PFSK-1 (cell line): ENCODE data around the gene RRAGD.

Experiments used
- FOXP2 ChIP-seq: optimal IDR thresholded peaks from 2 replicates; pipeline ENCODE3; 2011; ENCODE audit warnings: borderline replicate concordance, control low read depth, inconsistent platforms; ENCODE audit not compliant: insufficient read depth; ENCODE audit errors: extremely low read length, extremely low read depth
- POLR2AphosphoS5 ChIP-seq: IDR thresholded peaks from 2 replicates; pipeline ENCODE4 v1.6.1; 2012; ENCODE audit warnings: low read depth, mild to moderate bottlenecking, control low read depth, low read length, moderate library complexity
- SIN3A ChIP-seq: IDR thresholded peaks from 2 replicates; pipeline ENCODE4 v1.6.1; 2012; ENCODE audit warnings: mild to moderate bottlenecking, low read length, moderate library complexity, borderline replicate concordance; ENCODE audit not compliant: insufficient read depth
- TAF1 ChIP-seq: IDR thresholded peaks from 2 replicates; pipeline ENCODE4 v1.6.1; 2012; ENCODE audit warnings: low read length, control low read depth, borderline replicate concordance; ENCODE audit not compliant: insufficient read depth
- TF ChIP-seq, protein P1 (sequence below), 2 experiments: IDR thresholded peaks; 2 replicates each; pipeline versions ENCODE4 v1.6.1 to v1.8.0; 2011 to 2012; ENCODE audit warnings: low read depth in 2 of 2, low read length in 2 of 2, control low read depth in 1 of 2, inconsistent platforms in 1 of 2, mild to moderate bottlenecking in 1 of 2, moderate library complexity in 1 of 2; ENCODE audit not compliant: insufficient read depth in 1 of 2

Gene RRAGD

DNA sequence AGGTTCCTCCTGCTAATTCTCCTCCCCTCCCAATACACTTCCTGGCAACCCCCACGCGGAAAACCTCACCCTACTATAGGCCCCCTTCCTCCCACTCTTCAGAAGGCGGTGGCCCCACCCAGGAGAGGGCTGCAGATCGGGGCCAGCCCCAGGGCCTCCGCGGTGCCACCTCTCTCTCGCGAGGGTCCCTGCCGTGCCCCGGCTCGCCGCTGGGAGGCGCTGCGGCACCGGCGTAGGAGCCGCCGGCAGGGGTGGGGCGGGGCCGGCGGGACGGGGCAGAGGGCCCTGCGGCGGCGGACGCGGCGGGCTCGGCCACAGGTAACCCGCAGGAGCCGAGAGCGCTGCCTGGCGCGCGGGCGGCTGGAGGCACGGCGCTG is 20.8 kb upstream of the RRAGD start, which contains the start of gene ANKRD6:
Gene ANKRD6 (plus strand): TSS at position 278 of the 377 bp plus-strand sequence. CDS start 133,825 bp downstream, outside the sequence.
- TF ChIP-seq FOXP2 (peak; percentile 62), POLR2AphosphoS5 (no peak)

DNA sequence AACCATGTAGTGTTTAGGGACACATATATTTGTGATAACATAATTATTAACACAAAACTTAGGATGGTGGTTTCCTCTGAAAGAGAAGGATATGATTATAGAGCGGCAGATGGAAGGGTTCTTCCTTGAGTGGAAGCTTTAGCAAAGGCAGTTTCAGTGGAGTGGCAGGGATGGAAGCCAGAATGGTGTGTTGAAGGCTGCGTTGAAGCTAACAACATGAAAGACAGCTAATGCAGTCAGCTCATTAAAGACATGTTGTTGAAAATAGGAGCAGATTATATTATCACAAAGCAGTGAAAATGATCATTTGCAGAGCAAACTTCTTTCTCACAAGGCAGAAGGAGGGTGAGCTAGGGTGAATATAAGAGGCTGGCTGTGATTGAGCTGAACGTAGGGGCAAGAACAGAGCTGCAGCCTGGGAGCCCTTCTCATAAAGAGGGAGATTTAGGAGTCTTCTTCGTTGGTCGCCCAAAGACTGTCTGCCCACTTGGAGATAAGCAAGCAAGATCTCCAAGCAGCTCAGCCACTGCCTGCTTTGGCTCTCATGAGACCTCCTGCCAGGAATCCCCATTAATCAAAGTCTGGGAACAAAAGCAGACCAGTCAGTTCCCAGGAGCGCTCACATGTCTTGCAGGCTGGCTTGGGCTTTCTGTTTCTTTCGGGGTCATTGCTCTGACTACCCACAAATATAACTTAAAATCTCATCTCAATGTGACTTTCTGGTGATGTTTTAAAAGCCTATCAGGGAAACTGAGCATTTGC is 18.3 kb upstream of the RRAGD start:
- TF ChIP-seq POLR2AphosphoS5: no peak
- no peak for TF ChIP-seq TAF1
- TF ChIP-seq FOXP2: no peak
- no peak for TF ChIP-seq SIN3A
- TF ChIP-seq, protein P1, sequence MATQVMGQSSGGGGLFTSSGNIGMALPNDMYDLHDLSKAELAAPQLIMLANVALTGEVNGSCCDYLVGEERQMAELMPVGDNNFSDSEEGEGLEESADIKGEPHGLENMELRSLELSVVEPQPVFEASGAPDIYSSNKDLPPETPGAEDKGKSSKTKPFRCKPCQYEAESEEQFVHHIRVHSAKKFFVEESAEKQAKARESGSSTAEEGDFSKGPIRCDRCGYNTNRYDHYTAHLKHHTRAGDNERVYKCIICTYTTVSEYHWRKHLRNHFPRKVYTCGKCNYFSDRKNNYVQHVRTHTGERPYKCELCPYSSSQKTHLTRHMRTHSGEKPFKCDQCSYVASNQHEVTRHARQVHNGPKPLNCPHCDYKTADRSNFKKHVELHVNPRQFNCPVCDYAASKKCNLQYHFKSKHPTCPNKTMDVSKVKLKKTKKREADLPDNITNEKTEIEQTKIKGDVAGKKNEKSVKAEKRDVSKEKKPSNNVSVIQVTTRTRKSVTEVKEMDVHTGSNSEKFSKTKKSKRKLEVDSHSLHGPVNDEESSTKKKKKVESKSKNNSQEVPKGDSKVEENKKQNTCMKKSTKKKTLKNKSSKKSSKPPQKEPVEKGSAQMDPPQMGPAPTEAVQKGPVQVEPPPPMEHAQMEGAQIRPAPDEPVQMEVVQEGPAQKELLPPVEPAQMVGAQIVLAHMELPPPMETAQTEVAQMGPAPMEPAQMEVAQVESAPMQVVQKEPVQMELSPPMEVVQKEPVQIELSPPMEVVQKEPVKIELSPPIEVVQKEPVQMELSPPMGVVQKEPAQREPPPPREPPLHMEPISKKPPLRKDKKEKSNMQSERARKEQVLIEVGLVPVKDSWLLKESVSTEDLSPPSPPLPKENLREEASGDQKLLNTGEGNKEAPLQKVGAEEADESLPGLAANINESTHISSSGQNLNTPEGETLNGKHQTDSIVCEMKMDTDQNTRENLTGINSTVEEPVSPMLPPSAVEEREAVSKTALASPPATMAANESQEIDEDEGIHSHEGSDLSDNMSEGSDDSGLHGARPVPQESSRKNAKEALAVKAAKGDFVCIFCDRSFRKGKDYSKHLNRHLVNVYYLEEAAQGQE (IDR thresholded peaks at IDR 0.05; ENCODE audit: insufficient read depth in 1 of 2, low read depth in 2 of 2, low read length in 2 of 2): no peak

DNA sequence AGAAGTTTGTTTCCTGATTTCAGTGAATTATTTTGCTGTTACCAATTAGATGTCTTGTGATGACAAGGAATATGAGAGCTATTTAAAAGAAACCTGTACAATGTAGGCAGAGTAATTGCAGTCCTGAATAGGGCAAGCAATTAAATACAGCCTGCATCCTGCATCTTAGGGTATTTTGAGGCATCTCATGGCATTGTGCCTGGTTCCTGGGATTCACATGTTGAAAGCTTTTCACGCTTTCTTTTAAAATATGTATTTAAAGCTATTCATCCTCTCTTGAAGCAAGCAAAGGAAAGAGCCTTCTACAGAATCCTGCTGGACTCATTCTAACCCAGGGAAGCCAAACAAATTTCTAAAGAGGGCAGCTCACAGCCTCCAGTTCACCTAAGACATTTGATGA is 4.7 kb upstream of the RRAGD start:
- TF ChIP-seq, protein P1 (IDR thresholded peaks at IDR 0.05; ENCODE audit: insufficient read depth in 1 of 2, low read depth in 2 of 2, low read length in 2 of 2): no peak
- TF ChIP-seq SIN3A (no peak), POLR2AphosphoS5 (no peak), FOXP2 (no peak), TAF1 (no peak)

DNA sequence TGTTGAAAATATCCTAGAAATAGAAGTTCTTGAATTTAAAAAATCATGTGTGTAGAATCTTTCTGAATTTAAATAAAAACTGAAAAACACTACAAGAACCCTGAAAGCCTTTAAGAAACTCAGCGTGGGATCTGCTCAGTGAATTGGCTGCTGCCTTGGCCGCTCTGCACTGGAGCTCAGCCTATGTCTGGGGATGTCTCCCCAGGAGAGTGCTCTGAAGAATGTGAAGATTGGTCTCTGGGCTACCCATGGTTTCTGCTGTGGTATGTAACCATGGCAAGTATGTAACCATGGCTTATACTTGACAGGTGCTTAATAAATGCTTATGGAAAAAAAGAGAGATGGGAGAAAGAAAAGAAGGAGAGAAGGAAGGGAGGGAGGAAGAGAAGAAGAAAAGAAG is 3.1 kb upstream of the RRAGD start:
- TF ChIP-seq FOXP2: no peak
- no peak for TF ChIP-seq POLR2AphosphoS5
- no peak for TF ChIP-seq TAF1
- TF ChIP-seq SIN3A: no peak
- TF ChIP-seq, protein P1 (IDR thresholded peaks at IDR 0.05; ENCODE audit: insufficient read depth in 1 of 2, low read depth in 2 of 2, low read length in 2 of 2): no peak

DNA sequence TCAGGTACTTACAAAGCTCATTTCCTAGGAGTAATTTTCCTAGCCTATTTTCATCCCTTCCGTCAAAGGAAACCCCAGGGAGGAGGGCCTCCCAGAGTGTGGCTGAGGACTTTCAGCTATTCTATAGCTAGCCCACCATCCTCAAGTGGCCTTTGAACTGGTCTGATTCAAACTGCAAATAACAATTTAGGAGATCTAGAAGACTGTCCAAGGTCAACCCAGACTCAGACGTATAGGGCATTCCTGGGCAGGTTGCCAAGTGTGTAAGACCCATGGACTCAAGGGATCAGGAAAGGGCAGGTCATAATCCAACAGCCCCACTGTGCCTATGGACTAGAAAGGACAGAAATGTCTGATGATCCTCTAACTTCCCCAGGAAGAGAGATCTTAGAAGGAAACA is 2.1 kb upstream of the RRAGD start:
- TF ChIP-seq FOXP2 (no peak), TAF1 (no peak), POLR2AphosphoS5 (no peak), SIN3A (no peak)
- TF ChIP-seq, protein P1 (IDR thresholded peaks at IDR 0.05; ENCODE audit: insufficient read depth in 1 of 2, low read depth in 2 of 2, low read length in 2 of 2): no peak
